ENCODE results near the gene RREB1.
A peak's percentile ranks its signal among the peaks of the same experiment; 100 is the strongest.

The RREB1 gene

DNA sequence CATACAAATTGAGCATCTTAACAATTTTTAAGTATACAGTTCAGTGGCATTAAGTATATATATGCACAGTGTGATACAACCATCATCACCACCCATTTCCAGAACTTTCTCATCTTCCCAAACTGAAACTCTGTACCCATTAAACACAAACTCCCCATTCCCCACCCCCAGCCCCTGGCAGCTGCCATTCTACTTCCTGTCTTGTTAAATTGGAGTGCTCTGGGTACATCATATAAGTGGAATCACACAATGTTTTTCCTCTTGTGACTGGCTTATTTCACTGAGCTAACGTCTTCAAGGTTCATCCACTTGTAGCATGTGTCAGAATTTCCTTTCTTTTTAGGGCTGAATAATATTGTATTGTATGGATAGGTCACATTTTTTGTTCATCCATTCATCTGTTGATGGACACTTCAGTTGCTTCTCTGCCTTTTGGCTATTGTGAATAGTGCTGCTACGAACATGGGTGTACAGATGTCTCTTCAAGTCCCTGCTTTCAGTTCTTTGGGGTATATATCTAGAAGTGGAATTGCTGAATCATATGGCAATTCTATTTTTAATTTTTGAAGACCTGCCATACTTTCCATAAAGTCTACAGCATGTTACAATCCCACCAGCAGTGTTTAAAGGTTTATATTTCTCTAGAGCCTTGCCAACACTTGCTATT, 19.6 kb upstream of the RREB1 start:
- DNase-seq (ENCODE audit: insufficient read length, low spot score) (no peak), FAIRE-seq (no peak)

- FAIRE-seq (no peak), DNase-seq (ENCODE audit: insufficient read length, low spot score) (no peak)
Observed at GRCh38 chr6:7098993-7099392, 8.8 kb upstream of the RREB1 start.

DNA sequence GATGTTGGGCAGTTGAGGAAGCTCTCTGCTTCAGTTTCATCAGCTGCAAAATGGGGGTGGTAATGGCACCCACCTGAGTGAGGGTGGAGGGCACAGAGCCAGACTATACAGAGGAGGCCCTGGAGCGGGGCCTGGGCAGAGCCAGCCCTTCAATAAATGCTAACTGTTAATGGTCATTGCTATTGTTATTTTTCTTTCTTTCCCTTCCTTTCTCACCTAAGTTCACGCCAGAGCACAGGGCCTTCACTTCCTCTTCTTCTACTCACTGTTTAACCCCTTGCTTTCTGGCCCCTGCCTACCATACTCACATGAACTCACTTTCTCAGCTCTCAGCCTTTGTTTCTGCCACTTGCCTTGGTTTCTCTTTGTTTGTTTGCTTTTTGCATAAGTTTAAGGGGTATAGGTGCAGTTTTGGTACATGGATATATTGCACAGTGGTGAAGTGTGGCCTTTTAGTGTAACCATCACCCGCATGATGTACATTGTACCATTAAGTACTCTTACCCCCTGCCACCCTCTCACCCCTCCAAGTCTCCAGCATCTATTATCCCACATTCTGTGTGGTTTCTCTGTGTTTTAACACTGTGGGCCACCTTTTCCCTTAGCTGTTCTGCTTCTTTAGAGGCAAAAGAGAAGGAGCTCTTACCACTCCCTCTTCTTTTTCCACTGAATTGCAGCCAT, 7.5 kb upstream of the RREB1 start:
- no peak for FAIRE-seq
- no peak for DNase-seq (ENCODE audit: insufficient read length, low spot score)

DNA sequence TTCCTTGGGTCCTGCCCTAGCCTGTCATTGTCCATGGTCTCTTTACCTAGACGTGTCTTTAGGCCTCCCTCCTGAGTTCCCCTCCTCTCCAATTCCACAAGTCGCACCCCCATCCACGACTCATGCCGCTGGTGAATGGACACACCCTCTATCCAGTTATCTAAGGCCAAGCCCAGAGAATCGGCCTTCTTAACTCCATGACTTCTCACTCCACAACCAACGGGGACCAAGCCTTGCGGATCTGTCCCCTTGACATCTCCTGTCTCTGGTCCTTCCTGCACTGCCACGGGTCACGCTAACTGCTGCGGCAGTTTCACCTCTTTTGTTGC, 7.0 kb upstream of the RREB1 start:
- no peak for FAIRE-seq
- DNase-seq (ENCODE audit: insufficient read length, low spot score): no peak

- DNase-seq (ENCODE audit: insufficient read length, low spot score) (no peak), FAIRE-seq (no peak)
Observed at GRCh38 chr6:7101290-7101689, 6.5 kb upstream of the RREB1 start.

DNA sequence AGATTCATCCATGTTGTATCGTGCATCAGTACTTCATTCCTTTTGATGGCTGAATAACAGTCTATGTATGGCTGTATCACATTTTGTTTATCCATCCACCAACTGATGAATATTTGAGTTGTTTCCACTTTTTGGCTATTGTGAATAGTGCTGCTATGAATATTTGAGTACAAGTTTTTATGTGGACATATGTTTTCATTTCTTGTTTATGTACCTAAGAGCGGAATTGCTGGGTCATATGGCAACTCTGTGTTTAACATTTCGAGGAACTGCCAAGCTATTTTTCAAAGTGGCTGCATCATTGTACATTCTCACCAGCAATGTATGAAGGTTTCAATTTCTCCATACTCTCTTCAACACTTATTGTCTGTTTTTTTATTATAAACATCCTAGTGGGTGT, 3.0 kb upstream of the RREB1 start:
- no peak for FAIRE-seq
- no peak for DNase-seq (ENCODE audit: insufficient read length, low spot score)

- no peak for FAIRE-seq
- DNase-seq (ENCODE audit: insufficient read length, low spot score): no peak
Observed at GRCh38 chr6:7106215-7106751, 1.5 kb upstream of the RREB1 start.

GRCh38 chr6:7106752-7107577, 796 bp upstream of the RREB1 start:
- FAIRE-seq: peak; percentile 20

GRCh38 chr6:7108196-7108963, 619 bp downstream of the RREB1 start:
- FAIRE-seq (no peak), DNase-seq (ENCODE audit: insufficient read length, low spot score) (peak; percentile 33)

More at GRCh38 chr6:7106752-7107577, 796 bp upstream of the RREB1 start:
- peak; percentile 54 for DNase-seq (ENCODE audit: insufficient read length, low spot score)

- FAIRE-seq: no peak
- peak; percentile 64 for DNase-seq (ENCODE audit: insufficient read length, low spot score)
Observed at GRCh38 chr6:7108964-7109836, 1.4 kb downstream of the RREB1 start.

GRCh38 chr6:7110092-7110792, 2.5 kb downstream of the RREB1 start:
- no peak for DNase-seq (ENCODE audit: insufficient read length, low spot score)
- FAIRE-seq: no peak

- FAIRE-seq: no peak
- DNase-seq (ENCODE audit: insufficient read length, low spot score): no peak
Observed at GRCh38 chr6:7111095-7111690, 3.4 kb downstream of the RREB1 start.

GRCh38 chr6:7112171-7112570, 4.4 kb downstream of the RREB1 start:
- FAIRE-seq: no peak
- no peak for DNase-seq (ENCODE audit: insufficient read length, low spot score)

- FAIRE-seq (no peak), DNase-seq (ENCODE audit: insufficient read length, low spot score) (no peak)
Observed at GRCh38 chr6:7112741-7113313, 5.1 kb downstream of the RREB1 start.

- no peak for FAIRE-seq
Observed at GRCh38 chr6:7114744-7115458, 7.1 kb downstream of the RREB1 start.

GRCh38 chr6:7115543-7116231, 7.9 kb downstream of the RREB1 start:
- FAIRE-seq (no peak), DNase-seq (ENCODE audit: insufficient read length, low spot score) (no peak)

More at GRCh38 chr6:7114744-7115458, 7.1 kb downstream of the RREB1 start:
- no peak for DNase-seq (ENCODE audit: insufficient read length, low spot score)

- DNase-seq (ENCODE audit: insufficient read length, low spot score): no peak
- no peak for FAIRE-seq
Observed at GRCh38 chr6:7119272-7119801, 11.6 kb downstream of the RREB1 start.
